Measurements from ENCODE around the gene MTCL1.

DNA sequence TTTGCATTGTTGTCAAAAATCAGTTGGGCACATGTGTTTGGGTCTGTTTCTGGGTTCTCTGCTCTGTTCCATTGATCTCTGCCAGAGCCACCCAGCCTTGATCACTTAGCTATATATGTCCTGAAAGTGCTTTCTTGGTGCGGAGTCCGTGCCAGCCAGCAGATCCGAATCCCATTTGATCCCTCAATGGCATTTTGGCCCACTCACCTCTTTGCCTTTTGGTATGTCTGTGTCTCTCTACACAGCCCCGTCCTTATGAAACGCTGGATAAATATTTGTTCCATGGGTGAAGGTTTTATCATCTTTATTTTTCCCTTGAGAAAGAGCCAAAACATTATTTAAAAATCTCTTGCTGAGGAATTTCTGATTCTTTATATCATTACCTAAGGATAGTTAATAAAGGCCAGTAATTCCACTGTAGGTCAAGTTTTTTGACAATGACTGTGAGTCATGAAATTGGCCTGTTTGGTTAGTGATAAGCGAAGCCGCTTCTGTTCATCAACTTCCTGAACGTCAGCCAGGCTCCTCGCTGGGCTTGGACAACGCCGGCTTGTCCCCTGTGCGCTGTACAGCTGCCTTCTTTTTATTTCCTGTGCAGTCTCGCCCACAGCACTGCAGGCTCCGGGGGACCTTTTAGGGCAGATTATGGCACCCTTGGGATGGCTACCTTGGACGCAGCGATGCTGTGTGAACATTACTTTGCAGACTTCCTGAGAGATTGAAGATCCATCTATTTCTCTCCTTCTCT is 24.9 kb downstream of the MTCL1 start:
- TF ChIP-seq, protein P1, sequence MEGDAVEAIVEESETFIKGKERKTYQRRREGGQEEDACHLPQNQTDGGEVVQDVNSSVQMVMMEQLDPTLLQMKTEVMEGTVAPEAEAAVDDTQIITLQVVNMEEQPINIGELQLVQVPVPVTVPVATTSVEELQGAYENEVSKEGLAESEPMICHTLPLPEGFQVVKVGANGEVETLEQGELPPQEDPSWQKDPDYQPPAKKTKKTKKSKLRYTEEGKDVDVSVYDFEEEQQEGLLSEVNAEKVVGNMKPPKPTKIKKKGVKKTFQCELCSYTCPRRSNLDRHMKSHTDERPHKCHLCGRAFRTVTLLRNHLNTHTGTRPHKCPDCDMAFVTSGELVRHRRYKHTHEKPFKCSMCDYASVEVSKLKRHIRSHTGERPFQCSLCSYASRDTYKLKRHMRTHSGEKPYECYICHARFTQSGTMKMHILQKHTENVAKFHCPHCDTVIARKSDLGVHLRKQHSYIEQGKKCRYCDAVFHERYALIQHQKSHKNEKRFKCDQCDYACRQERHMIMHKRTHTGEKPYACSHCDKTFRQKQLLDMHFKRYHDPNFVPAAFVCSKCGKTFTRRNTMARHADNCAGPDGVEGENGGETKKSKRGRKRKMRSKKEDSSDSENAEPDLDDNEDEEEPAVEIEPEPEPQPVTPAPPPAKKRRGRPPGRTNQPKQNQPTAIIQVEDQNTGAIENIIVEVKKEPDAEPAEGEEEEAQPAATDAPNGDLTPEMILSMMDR (conservative IDR thresholded peaks at IDR 0.05; ENCODE audit: low read length): no peak
- TF ChIP-seq EZH2phosphoT487 (IDR thresholded peaks at IDR 0.05; ENCODE audit: borderline replicate concordance): no peak

All from Loucy (cell line).